Tibial nerve (tissue), 4 donors: ENCODE results near the gene KRT2. TPM values are rescaled to one million over a fixed set of nuclear protein-coding genes. Genes with fewer than 3 reads are reported as not detected.

Experiments used
- DNase-seq, 2 donors: peaks; one replicate each; pipeline ENCODE4 v3.0.0-alpha.2; 2019; ENCODE audit warnings: low spot score in 2 of 2
- H3K27ac ChIP-seq, 4 donors: fragments of 200-600 bp; sonication (generic) in 3 of 4; one replicate each; pipeline ENCODE4 v1.5.1; 2017 to 2019; ENCODE audit warnings: mild to moderate bottlenecking in 1 of 4
- H3K27me3 ChIP-seq, 2 donors: fragments of 200-600 bp; sonication (generic) in 1 of 2; one replicate each; pipeline versions ENCODE4 v1.5.1 to v1.6.0; 2017 to 2019
- H3K36me3 ChIP-seq, 3 donors: fragments of 200-600 bp; sonication (generic); one replicate each; pipeline ENCODE4 v1.5.1; 2018 to 2019
- H3K4me1 ChIP-seq, 4 donors: fragments of 200-600 bp; sonication (generic) in 3 of 4; one replicate each; pipeline ENCODE4 v1.5.1; 2017 to 2019
- H3K4me3 ChIP-seq, 4 donors: fragments of 200-600 bp; sonication (generic) in 3 of 4; one replicate each; pipeline ENCODE4 v1.5.1; 2017 to 2019; ENCODE audit warnings: mild to moderate bottlenecking in 1 of 4, moderate library complexity in 1 of 4
- H3K9me3 ChIP-seq, 4 donors: fragments of 200-600 bp; sonication (generic) in 3 of 4; one replicate each; pipeline ENCODE4 v1.5.1; 2017 to 2019
- EP300 ChIP-seq, 2 donors: sonication (generic); formaldehyde crosslinking; IDR thresholded peaks; one replicate each; pipeline ENCODE4 v1.6.1; 2017; ENCODE audit warnings: antibody characterized with exemption in 2 of 2, mild to moderate bottlenecking in 1 of 2
- POLR2A ChIP-seq, 2 donors: fragments of 450-650 bp; IDR thresholded peaks; one replicate each; pipeline ENCODE4 v1.6.1; 2017; ENCODE audit warnings: antibody characterized with exemption in 2 of 2, mild to moderate bottlenecking in 2 of 2, moderate library complexity in 2 of 2
- WGBS, 2 donors: methylation state at CpG; one replicate each; pipeline ENCODE4 v1.1.5; 2018; 5-methylcytosine and 5-hydroxymethylcytosine counted together
- total RNA-seq, 4 donors: library from RNA; depleted of rRNA; stranded (reverse); fragments of >200 nt; gene quantifications; one replicate each; pipeline ENCODE4 v1.1.0, GENCODE V29; 2016
- TF ChIP-seq, protein P1 (sequence below), 5 experiments: fragments of 200-600 bp in 3 of 5; fragments of 450-650 bp in 2 of 5; sonication (generic) in 3 of 5; IDR thresholded peaks; one replicate each; pipeline ENCODE4 v1.5.1; 2016 to 2019; ENCODE audit warnings: antibody characterized with exemption in 5 of 5, mild to moderate bottlenecking in 3 of 5, moderate library complexity in 2 of 5

Gene KRT2
- total RNA-seq, 4 donors from 2014 or later = not detected

DNA sequence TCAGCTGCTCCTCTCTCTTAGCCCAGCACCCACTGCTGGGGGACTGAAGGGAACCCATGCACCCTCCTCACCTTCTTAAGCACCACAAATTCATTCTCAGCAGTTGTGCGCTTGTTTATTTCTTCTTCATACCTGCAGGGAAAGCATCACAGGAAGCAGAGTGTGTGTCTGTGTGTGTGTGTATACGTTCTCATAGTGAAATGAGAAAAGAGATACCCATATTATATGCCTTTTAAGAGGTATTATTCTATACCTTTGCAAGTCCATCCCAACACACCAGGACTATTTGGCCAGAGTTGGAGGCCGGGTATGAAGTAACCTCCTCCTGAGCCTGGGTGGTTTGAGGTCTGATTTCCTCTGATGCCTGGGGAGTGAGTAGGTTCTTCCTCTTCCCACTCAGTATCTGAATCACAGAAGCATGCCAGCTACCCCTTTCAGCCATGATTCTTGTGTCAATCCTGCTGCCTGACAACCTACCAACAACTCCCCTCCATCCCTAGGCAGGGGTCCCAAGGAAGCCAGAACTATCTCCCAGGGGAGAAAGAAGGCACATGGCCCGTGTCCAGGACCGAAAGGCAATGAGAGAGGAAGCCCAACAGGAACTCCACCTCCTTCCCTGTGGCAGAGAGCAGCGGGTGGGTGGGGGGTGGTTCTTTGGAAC is 36.7 kb downstream of the KRT2 start:
- 52 to 62% methylated on average over 6 of the region's 6 CpGs for WGBS, 2 donors
- Histone ChIP-seq H3K4me1 (no peaks in the 10 kb centered on the region), H3K4me3 (no peak overlapping the region), H3K27ac (no peak overlapping the region), H3K9me3 (no peaks in the 10 kb centered on the region), H3K36me3 (no peaks in the 10 kb centered on the region), H3K27me3 (peaks cover 0 to 6% of the 10 kb centered on the region in 2 donors)
- TF ChIP-seq, protein P1, sequence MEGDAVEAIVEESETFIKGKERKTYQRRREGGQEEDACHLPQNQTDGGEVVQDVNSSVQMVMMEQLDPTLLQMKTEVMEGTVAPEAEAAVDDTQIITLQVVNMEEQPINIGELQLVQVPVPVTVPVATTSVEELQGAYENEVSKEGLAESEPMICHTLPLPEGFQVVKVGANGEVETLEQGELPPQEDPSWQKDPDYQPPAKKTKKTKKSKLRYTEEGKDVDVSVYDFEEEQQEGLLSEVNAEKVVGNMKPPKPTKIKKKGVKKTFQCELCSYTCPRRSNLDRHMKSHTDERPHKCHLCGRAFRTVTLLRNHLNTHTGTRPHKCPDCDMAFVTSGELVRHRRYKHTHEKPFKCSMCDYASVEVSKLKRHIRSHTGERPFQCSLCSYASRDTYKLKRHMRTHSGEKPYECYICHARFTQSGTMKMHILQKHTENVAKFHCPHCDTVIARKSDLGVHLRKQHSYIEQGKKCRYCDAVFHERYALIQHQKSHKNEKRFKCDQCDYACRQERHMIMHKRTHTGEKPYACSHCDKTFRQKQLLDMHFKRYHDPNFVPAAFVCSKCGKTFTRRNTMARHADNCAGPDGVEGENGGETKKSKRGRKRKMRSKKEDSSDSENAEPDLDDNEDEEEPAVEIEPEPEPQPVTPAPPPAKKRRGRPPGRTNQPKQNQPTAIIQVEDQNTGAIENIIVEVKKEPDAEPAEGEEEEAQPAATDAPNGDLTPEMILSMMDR (IDR thresholded peaks at IDR 0.05) = no peak
- TF ChIP-seq POLR2A (IDR thresholded peaks at IDR 0.05) = no peak
- TF ChIP-seq EP300 (IDR thresholded peaks at IDR 0.05) = no peak
- no peak for DNase-seq

DNA sequence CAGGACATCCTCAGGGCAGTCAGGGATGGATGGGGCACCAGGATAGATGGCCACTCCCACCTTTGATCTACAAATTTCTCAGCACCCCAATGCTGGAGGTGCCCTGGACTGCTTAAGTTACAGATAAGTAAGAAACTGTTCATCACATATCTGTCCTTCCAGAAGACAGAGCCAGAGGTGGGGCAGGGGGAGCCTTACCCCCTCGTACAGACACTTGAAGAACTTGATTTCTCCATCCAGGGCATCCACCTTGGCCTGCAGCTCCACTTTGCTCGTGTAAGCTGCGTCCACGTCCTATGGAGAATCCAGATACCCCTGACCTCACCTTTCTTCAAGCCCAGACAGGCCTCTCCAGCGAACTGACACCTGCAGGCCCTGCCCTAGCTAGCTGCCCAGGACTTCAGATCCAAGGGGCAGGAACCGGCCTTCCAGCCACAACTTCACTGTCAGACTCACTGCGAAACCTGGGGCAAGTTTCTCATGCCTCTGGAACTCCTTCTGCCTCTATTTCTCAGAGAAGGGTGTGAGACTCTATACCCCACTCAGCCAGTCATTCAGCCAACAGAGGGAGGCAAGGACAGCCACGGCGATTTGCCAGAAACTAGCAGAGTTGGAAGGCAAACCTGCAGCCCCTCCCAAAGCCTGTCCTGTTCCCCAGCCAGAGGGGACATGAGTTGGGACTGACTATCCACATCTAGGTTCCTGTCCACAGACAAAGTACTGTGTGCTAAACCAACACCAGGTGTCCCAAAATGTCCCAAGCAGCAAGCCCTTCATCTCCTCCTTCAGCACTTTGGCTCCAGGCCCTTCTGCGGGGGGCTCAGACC is 37.4 kb downstream of the KRT2 start:
- peaks cover 0 to 13% of the 10 kb centered on the region in 2 donors for H3K27me3 ChIP-seq
- DNase-seq = no peak
- no peaks in the 10 kb centered on the region for H3K4me1 ChIP-seq
- H3K36me3 ChIP-seq = no peaks in the 10 kb centered on the region
- H3K4me3 ChIP-seq = no peak overlapping the region
- WGBS, 2 donors = 87 to 89% methylated on average over 10 of the region's 10 CpGs
- no peak overlapping the region for H3K27ac ChIP-seq
- TF ChIP-seq POLR2A (IDR thresholded peaks at IDR 0.05) (no peak), EP300 (IDR thresholded peaks at IDR 0.05) (no peak)
- TF ChIP-seq, protein P1 (IDR thresholded peaks at IDR 0.05) = no peak
- H3K9me3 ChIP-seq = no peaks in the 10 kb centered on the region

DNA sequence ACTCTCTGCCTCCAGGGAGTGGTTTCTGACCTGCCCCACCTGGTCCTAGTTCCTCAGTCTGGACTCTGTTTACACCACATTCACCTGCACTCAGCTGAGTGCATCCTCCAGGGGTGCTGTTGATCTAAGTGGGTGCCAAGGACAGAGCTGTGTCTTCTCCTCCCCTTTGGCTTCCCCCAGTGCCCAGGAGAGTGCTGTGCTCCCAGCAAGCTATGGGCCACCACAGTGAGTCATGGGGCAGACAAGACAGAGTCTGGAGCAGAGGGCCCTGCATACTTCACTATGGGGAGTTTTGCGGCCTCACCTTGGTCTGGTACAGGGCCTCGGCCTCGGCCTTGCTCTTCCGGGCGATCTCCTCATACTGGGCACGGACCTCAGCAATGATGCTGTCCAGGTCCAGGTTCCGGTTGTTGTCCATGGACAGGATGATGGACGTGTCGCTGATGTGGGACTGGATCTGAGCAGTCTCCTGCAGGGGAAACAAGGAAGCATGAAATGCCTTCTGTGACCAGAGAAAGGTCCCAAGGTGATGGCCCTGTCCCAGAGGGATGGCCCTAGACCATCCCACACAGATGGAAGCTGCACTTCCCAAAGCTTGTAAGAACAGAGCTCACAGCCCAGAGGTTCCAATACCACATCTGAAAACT is 38.5 kb downstream of the KRT2 start:
- DNase-seq = no peak

DNA sequence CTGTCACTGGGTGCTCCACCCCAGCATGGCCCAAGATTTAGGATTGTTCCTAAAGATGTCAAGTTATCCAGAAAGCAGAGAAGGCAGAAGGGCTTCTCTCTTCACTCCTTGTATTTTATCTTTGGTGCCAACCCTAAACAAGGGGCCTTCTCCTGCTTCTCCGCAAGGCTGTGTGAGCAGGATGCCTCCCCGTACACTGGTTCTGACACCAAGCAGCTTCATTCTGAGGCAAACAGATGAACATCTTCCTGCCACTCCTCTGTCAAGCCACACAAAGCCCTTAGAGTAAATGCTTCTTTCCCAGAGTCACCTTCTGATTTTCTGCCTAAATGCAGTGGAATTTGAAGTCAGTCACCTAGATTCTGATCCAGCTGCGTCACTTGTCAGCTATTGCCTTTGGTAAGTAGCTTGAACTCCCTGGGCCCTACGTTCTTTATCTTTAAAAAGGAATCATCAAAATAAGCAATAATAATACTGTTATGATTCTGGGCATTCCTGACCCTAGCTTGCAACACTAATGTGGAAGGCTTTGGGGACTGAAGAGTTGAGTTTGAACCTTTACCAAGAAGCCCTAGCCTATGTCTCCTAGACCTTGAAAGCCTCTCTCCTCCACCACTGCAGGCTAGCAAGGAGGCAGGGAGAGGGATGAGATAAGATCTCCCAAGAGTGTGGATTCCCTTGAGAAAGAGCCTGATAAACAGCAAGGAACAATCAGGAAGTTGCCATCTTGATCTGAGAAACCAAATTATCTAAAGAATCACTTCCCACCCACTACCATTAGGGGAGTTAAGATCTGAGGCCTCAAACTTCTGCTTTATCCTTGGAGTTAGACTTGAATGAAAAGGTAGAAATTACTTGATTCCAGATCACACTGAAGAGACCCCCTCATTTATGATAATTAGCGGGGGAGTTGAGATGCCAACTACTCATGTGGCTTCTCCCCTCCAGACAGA is 39.3 kb downstream of the KRT2 start:
- Histone ChIP-seq H3K9me3 (no peaks in the 10 kb centered on the region), H3K36me3 (no peaks in the 10 kb centered on the region), H3K27ac (no peak overlapping the region), H3K27me3 (peaks cover 0 to 21% of the 10 kb centered on the region in 2 donors), H3K4me3 (no peak overlapping the region), H3K4me1 (no peaks in the 10 kb centered on the region)
- TF ChIP-seq POLR2A (IDR thresholded peaks at IDR 0.05) (no peak), EP300 (IDR thresholded peaks at IDR 0.05) (no peak)
- TF ChIP-seq, protein P1 (IDR thresholded peaks at IDR 0.05) = no peak
- WGBS, 2 donors = 81 to 90% methylated on average over 5 of the region's 5 CpGs
- no peak for DNase-seq

More for the DNA sequence above, 38.5 kb downstream of the KRT2 start:
- TF ChIP-seq POLR2A (IDR thresholded peaks at IDR 0.05) (no peak), EP300 (IDR thresholded peaks at IDR 0.05) (no peak)
- TF ChIP-seq, protein P1 (IDR thresholded peaks at IDR 0.05) = no peak
- no peaks in the 10 kb centered on the region for H3K4me1 ChIP-seq
- no peak overlapping the region for H3K4me3 ChIP-seq
- H3K27me3 ChIP-seq = peaks cover 0 to 18% of the 10 kb centered on the region in 2 donors
- no peaks in the 10 kb centered on the region for H3K36me3 ChIP-seq
- no peak overlapping the region for H3K27ac ChIP-seq
- no peaks in the 10 kb centered on the region for H3K9me3 ChIP-seq
- WGBS, 2 donors = 92% methylated on average over 9 of the region's 9 CpGs
